Ovary (tissue), 3 donors: ENCODE data around the gene GNPDA1.

ENCODE experiments used
- POLR2A ChIP-seq: fragments of 450-650 bp; IDR thresholded peaks from one replicate; pipeline ENCODE4 v1.6.1; 2017; ENCODE audit warnings: antibody characterized with exemption, mild to moderate bottlenecking, moderate library complexity
- TF ChIP-seq, protein P1 (sequence below), 3 donors: fragments of 450-650 bp in 2 of 3; fragments of 200-600 bp in 1 of 3; IDR thresholded peaks; one replicate each; pipeline versions ENCODE4 v1.5.1 to v1.8.0; 2016 to 2022; ENCODE audit warnings: antibody characterized with exemption in 3 of 3, mild to moderate bottlenecking in 1 of 3
- donor health status: DM: no; HTN: no; CAD: no.

DNA sequence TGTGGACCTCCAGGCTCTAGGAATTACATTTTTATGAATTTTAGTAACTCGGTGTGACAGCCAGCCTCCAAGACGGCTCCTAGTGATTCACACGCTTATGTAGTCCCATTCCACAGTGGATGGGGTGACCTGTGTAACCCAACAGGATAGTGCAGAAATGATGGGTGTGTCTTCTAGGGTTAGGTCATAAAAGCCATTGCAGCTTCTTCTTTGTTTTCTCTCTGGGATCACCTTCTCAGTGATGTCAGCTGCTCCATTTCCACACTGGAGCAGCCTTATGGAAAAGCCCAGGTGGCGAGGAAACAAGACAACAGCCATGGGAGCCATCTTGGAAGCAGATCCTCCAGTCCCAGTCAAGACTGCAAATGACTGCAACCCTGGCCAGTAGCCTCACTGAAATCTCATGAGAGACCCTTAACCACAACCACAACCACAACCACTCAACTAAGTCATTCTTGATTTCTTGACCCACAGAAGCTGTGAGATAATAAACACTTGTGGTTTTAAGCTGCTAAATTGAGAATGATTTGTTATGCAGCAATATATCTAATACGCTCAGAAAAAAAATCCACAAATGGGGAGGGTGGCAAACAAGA is 5.1 kb upstream of the GNPDA1 start:
- TF ChIP-seq POLR2A = no peak
- TF ChIP-seq, protein P1, sequence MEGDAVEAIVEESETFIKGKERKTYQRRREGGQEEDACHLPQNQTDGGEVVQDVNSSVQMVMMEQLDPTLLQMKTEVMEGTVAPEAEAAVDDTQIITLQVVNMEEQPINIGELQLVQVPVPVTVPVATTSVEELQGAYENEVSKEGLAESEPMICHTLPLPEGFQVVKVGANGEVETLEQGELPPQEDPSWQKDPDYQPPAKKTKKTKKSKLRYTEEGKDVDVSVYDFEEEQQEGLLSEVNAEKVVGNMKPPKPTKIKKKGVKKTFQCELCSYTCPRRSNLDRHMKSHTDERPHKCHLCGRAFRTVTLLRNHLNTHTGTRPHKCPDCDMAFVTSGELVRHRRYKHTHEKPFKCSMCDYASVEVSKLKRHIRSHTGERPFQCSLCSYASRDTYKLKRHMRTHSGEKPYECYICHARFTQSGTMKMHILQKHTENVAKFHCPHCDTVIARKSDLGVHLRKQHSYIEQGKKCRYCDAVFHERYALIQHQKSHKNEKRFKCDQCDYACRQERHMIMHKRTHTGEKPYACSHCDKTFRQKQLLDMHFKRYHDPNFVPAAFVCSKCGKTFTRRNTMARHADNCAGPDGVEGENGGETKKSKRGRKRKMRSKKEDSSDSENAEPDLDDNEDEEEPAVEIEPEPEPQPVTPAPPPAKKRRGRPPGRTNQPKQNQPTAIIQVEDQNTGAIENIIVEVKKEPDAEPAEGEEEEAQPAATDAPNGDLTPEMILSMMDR (IDR thresholded peaks at IDR 0.05) = no peak
